Breast epithelium (tissue), 4 donors: ENCODE data around the gene UBXN6. TPM values are rescaled to one million over a fixed set of nuclear protein-coding genes. Genes with fewer than 3 reads are reported as not detected.

Source experiments
- DNase-seq, 2 donors: peaks; one replicate each; pipeline ENCODE4 v3.0.0-alpha.2; 2019; ENCODE audit warnings: low spot score in 2 of 2
- H3K27ac ChIP-seq, 2 donors: fragments of 200-600 bp; sonication (generic) in 1 of 2; one replicate each; pipeline ENCODE4 v1.5.1; 2016 to 2019; ENCODE audit warnings: mild to moderate bottlenecking in 1 of 2
- H3K27me3 ChIP-seq, 2 donors: fragments of 200-600 bp; sonication (generic) in 1 of 2; one replicate each; pipeline versions ENCODE4 v1.5.1 to v1.6.0; 2017 to 2019; ENCODE audit warnings: control low read depth in 1 of 2, mild to moderate bottlenecking in 1 of 2
- H3K36me3 ChIP-seq: fragments of 200-600 bp; one replicate; pipeline ENCODE4 v1.5.1; 2019
- H3K4me1 ChIP-seq, 2 donors: fragments of 200-600 bp; sonication (generic); one replicate each; pipeline ENCODE4 v1.5.1; 2016 to 2019; ENCODE audit warnings: control low read depth in 1 of 2
- H3K4me3 ChIP-seq, 3 donors: fragments of 200-600 bp; sonication (generic); 1 replicate in 2 of 3; 2 replicates in 1 of 3; pipeline ENCODE4 v1.5.1; 2016 to 2019; ENCODE audit warnings: mild to moderate bottlenecking in 3 of 3, moderate library complexity in 2 of 3
- H3K9me3 ChIP-seq, 2 donors: fragments of 200-600 bp; sonication (generic) in 1 of 2; one replicate each; pipeline ENCODE4 v1.5.1; 2016 to 2019; ENCODE audit warnings: control low read depth in 1 of 2
- CTCF ChIP-seq, 3 donors: fragments of 450-650 bp; IDR thresholded peaks; one replicate each; pipeline ENCODE4 v1.5.1; 2016 to 2017; ENCODE audit warnings: antibody characterized with exemption in 3 of 3, mild to moderate bottlenecking in 3 of 3, moderate library complexity in 3 of 3
- POLR2A ChIP-seq: fragments of 450-650 bp; IDR thresholded peaks from one replicate; pipeline ENCODE4 v1.6.1; 2016; ENCODE audit warnings: antibody characterized with exemption, mild to moderate bottlenecking, moderate library complexity
- POLR2AphosphoS5 ChIP-seq, 3 donors: sonication (generic); formaldehyde crosslinking; IDR thresholded peaks; one replicate each; pipeline ENCODE4 v1.6.1; 2017; ENCODE audit warnings: antibody characterized with exemption in 3 of 3
- intact Hi-C: fragments of 100-400 bp; cut with DNase I; formaldehyde crosslinking; loops from one replicate; pipeline ENCODE4 v1.15.1; 2023; ENCODE audit warnings: low total_unique reads
- total RNA-seq, 3 donors: library from RNA; depleted of rRNA; stranded (reverse); fragments of >200 nt; gene quantifications; one replicate each; pipeline ENCODE4 v1.1.0, GENCODE V29; 2016

UBXN6 gene
- total RNA-seq, 3 donors from 2014 or later: 72.9 to 139 (median 91.1) TPM

GRCh38 chr19:4431808-4432674, 25.6 kb downstream of the UBXN6 start:
- no peaks in the 10 kb centered on the region for H3K36me3 ChIP-seq
- no peak for DNase-seq

GRCh38 chr19:4431296-4431695, 26.3 kb downstream of the UBXN6 start:
- no peak for TF ChIP-seq POLR2A
- TF ChIP-seq CTCF (IDR thresholded peaks at IDR 0.05): no peak
- TF ChIP-seq POLR2AphosphoS5 (IDR thresholded peaks at IDR 0.05): no peak
- Histone ChIP-seq H3K4me3 (no peak overlapping the region), H3K27me3 (no peaks in the 10 kb centered on the region), H3K4me1 (no peaks in the 10 kb centered on the region), H3K9me3 (no peaks in the 10 kb centered on the region), H3K36me3 (no peaks in the 10 kb centered on the region), H3K27ac (no peak overlapping the region)
- intact Hi-C loops: no loop called here
- no peak for DNase-seq

More at GRCh38 chr19:4431808-4432674, 25.6 kb downstream of the UBXN6 start:
- intact Hi-C loops: no loop called here
- Histone ChIP-seq H3K9me3 (no peaks in the 10 kb centered on the region), H3K4me1 (no peaks in the 10 kb centered on the region), H3K27me3 (no peaks in the 10 kb centered on the region), H3K27ac (no peak overlapping the region), H3K4me3 (no peak overlapping the region)
- TF ChIP-seq POLR2AphosphoS5 (IDR thresholded peaks at IDR 0.05) (no peak), POLR2A (no peak), CTCF (IDR thresholded peaks at IDR 0.05) (no peak)

GRCh38 chr19:4430760-4431159, 26.8 kb downstream of the UBXN6 start:
- Histone ChIP-seq H3K4me1 (no peaks in the 10 kb centered on the region), H3K9me3 (no peaks in the 10 kb centered on the region), H3K27me3 (no peaks in the 10 kb centered on the region), H3K36me3 (no peaks in the 10 kb centered on the region), H3K4me3 (no peak overlapping the region), H3K27ac (no peak overlapping the region)
- TF ChIP-seq CTCF (IDR thresholded peaks at IDR 0.05) (no peak), POLR2A (no peak), POLR2AphosphoS5 (IDR thresholded peaks at IDR 0.05) (no peak)
- no peak for DNase-seq
- intact Hi-C loops: no loop called here

- TF ChIP-seq POLR2A (no peak), POLR2AphosphoS5 (IDR thresholded peaks at IDR 0.05) (no peak), CTCF (IDR thresholded peaks at IDR 0.05) (no peak)
- no peak overlapping the region for H3K4me3 ChIP-seq
- no peak for DNase-seq
- intact Hi-C loops: no loop called here
- no peaks in the 10 kb centered on the region for H3K9me3 ChIP-seq
- H3K4me1 ChIP-seq: no peaks in the 10 kb centered on the region
- H3K36me3 ChIP-seq: no peaks in the 10 kb centered on the region
- no peaks in the 10 kb centered on the region for H3K27me3 ChIP-seq
- H3K27ac ChIP-seq: no peak overlapping the region
Observed at GRCh38 chr19:4429771-4430171, 27.8 kb downstream of the UBXN6 start.

GRCh38 chr19:4429256-4429655, 28.3 kb downstream of the UBXN6 start:
- TF ChIP-seq CTCF (IDR thresholded peaks at IDR 0.05): no peak
- TF ChIP-seq POLR2A: no peak
- no peak for TF ChIP-seq POLR2AphosphoS5 (IDR thresholded peaks at IDR 0.05)
- H3K36me3 ChIP-seq: no peaks in the 10 kb centered on the region
- no peak overlapping the region for H3K4me3 ChIP-seq
- no peaks in the 10 kb centered on the region for H3K9me3 ChIP-seq
- no peaks in the 10 kb centered on the region for H3K4me1 ChIP-seq
- DNase-seq: no peak
- intact Hi-C loops: no loop called here
- no peak overlapping the region for H3K27ac ChIP-seq
- H3K27me3 ChIP-seq: no peaks in the 10 kb centered on the region
